SW 1271 (cell line): ENCODE measurements around the gene ZNF614.
"Not testable (repeated sequence)": the region's sequence is repeated elsewhere in the genome, so short reads cannot be mapped to it uniquely, and the experiment has no call there.

ENCODE experiments used
- DNase-seq, 2 experiments: peaks; one replicate each; lab custom pipeline; 2025; lab: John Stamatoyannopoulos, UW

ZNF614 gene

GRCh38 chr19:51986309-51987291 lies 41.6 kb downstream of the ZNF614 start, which contains the start of gene ZNF350:
ZNF350 (minus strand) TSS chr19:51986840; CDS start chr19:51974360, 12,480 bp downstream.
- DNase-seq: no peak

- no peak for DNase-seq
Observed at GRCh38 chr19:51983361-51983760, 44.8 kb downstream of the ZNF614 start.

GRCh38 chr19:51980926-51981325 lies 47.3 kb downstream of the ZNF614 start:
- DNase-seq: not testable (repeated sequence)

- DNase-seq: no peak
Observed at GRCh38 chr19:51980116-51980736, 48.0 kb downstream of the ZNF614 start.

GRCh38 chr19:51978882-51979281 lies 49.3 kb downstream of the ZNF614 start:
- no peak for DNase-seq

- no peak for DNase-seq
Observed at GRCh38 chr19:51977346-51977745, 50.8 kb downstream of the ZNF614 start.

- DNase-seq: no peak
Observed at GRCh38 chr19:51976852-51977251, 51.3 kb downstream of the ZNF614 start.

GRCh38 chr19:51975787-51976186 lies 52.4 kb downstream of the ZNF614 start:
- DNase-seq: not testable (repeated sequence)

- DNase-seq: no peak
Observed at GRCh38 chr19:51971624-51972023, 56.6 kb downstream of the ZNF614 start.

- no peak for DNase-seq
Observed at GRCh38 chr19:51970718-51971117, 57.5 kb downstream of the ZNF614 start.

- DNase-seq: no peak
Observed at GRCh38 chr19:51965583-51965982, 62.6 kb downstream of the ZNF614 start.
